Lower leg skin (tissue), 4 donors: ENCODE data around the gene CXCR5. TPM values are rescaled to one million over a fixed set of nuclear protein-coding genes. Genes with fewer than 3 reads are reported as not detected.

Experiments
- DNase-seq, 2 donors: peaks; one replicate each; pipeline ENCODE4 v3.0.0-alpha.2; 2019; ENCODE audit warnings: low spot score in 2 of 2
- H3K4me3 ChIP-seq: fragments of 200-600 bp; sonication (generic); 2 replicates; pipeline ENCODE4 v1.5.1; 2017; ENCODE audit warnings: mild to moderate bottlenecking, low read depth; ENCODE audit not compliant: poor library complexity, severe bottlenecking
- CTCF ChIP-seq, 3 donors: fragments of 450-650 bp; IDR thresholded peaks; one replicate each; pipeline ENCODE4 v1.5.1; 2016; ENCODE audit warnings: antibody characterized with exemption in 3 of 3, mild to moderate bottlenecking in 3 of 3, moderate library complexity in 2 of 3
- POLR2A ChIP-seq, 2 donors: fragments of 450-650 bp; IDR thresholded peaks; one replicate each; pipeline ENCODE4 v1.6.1; 2016 to 2017; ENCODE audit warnings: antibody characterized with exemption in 2 of 2, mild to moderate bottlenecking in 1 of 2, moderate library complexity in 1 of 2
- WGBS, 2 donors: methylation state at CpG; one replicate each; pipeline ENCODE4 v1.1.5; 2018; 5-methylcytosine and 5-hydroxymethylcytosine counted together
- intact Hi-C: fragments of 100-400 bp; cut with DNase I; formaldehyde crosslinking; loops from one replicate; pipeline ENCODE4 v1.15.0; 2023; ENCODE audit warnings: low total_unique reads
- total RNA-seq, 4 donors: library from RNA; depleted of rRNA; stranded (reverse); fragments of >200 nt; gene quantifications; one replicate each; pipeline ENCODE4 v1.1.0, GENCODE V29; 2016

The CXCR5 gene
- total RNA-seq, 4 donors from 2014 or later: not detected

GRCh38 chr11:118914987-118915386 is 31.3 kb downstream of the CXCR5 start:
- TF ChIP-seq CTCF (IDR thresholded peaks at IDR 0.05) (no peak), POLR2A (IDR thresholded peaks at IDR 0.05) (no peak)
- intact Hi-C loops: no loop called here
- 73 to 89% methylated on average over 4 of the region's 4 CpGs for WGBS, 2 donors

GRCh38 chr11:118915396-118915795 is 31.7 kb downstream of the CXCR5 start:
- 77 to 92% methylated on average over 2 of the region's 2 CpGs for WGBS, 2 donors
- no peak overlapping the region for H3K4me3 ChIP-seq
- DNase-seq: no peak
- TF ChIP-seq POLR2A (IDR thresholded peaks at IDR 0.05) (no peak), CTCF (IDR thresholded peaks at IDR 0.05) (no peak)
- intact Hi-C loops: no loop called here

More at GRCh38 chr11:118914987-118915386, 31.3 kb downstream of the CXCR5 start:
- H3K4me3 ChIP-seq: no peak overlapping the region
- no peak for DNase-seq

- 28 to 55% methylated on average over 7 to 10 of the region's 10 CpGs for WGBS, 2 donors
- DNase-seq: no peak
- TF ChIP-seq CTCF (IDR thresholded peaks at IDR 0.05) (no peak), POLR2A (IDR thresholded peaks at IDR 0.05) (no peak)
- intact Hi-C loops: no loop called here
- no peak overlapping the region for H3K4me3 ChIP-seq
These were observed 32.5 kb downstream of the CXCR5 start for GRCh38 chr11:118915941-118916841.

- 21 to 25% methylated on average over 8 of the region's 8 CpGs for WGBS, 2 donors
- intact Hi-C loops: no loop called here
- no peak overlapping the region for H3K4me3 ChIP-seq
- no peak for TF ChIP-seq CTCF (IDR thresholded peaks at IDR 0.05)
- TF ChIP-seq POLR2A (IDR thresholded peaks at IDR 0.05): no peak
- peak in 1 of 2 donors; percentile 92 for DNase-seq
These were observed 33.2 kb downstream of the CXCR5 start for GRCh38 chr11:118916842-118917388.

GRCh38 chr11:118917481-118918127 is 33.9 kb downstream of the CXCR5 start:
- TF ChIP-seq CTCF (IDR thresholded peaks at IDR 0.05): no peak
- TF ChIP-seq POLR2A (IDR thresholded peaks at IDR 0.05): no peak
- peak; percentile 84 to 96 for DNase-seq
- intact Hi-C loops: no loop called here
- no peak overlapping the region for H3K4me3 ChIP-seq
- WGBS, 2 donors: 5 to 7% methylated on average over 13 of the region's 13 CpGs
